Ishikawa (cell line): ENCODE results near the gene THSD4.

ENCODE experiments used
- EGR1 ChIP-seq: IDR thresholded peaks from 2 replicates; pipeline ENCODE4 v1.6.1; 2012
- EP300 ChIP-seq: IDR thresholded peaks from 2 replicates; pipeline ENCODE4 v1.6.1; 2012; ENCODE audit warnings: borderline replicate concordance
- FOXM1 ChIP-seq: IDR thresholded peaks from 2 replicates; pipeline ENCODE4 v1.6.1; 2012; ENCODE audit warnings: low read depth, borderline replicate concordance
- NFIC ChIP-seq: IDR thresholded peaks from 2 replicates; pipeline ENCODE4 v1.6.1; 2012
- TF ChIP-seq, protein P1 (sequence below): IDR thresholded peaks from 2 replicates; pipeline ENCODE4 v1.6.1; 2012
- TF ChIP-seq, protein P2 (sequence below): IDR thresholded peaks from 2 replicates; pipeline ENCODE4 v1.6.1; 2012; ENCODE audit warnings: low read depth, mild to moderate bottlenecking

DNA sequence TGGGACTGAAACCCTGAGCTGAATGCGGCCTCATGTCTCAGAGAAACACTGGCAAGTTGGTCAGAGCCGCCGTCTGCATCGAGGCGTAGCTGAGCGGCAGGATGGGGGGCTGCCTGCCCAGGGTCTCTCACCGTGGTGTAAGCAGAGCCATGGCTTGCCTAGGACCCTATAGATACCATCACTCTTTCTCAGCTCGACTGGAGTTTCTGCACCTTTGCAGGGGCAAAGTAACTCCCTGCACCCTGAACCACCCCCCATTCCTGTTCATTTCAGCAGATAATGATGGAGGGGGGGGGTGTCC is 666.6 kb downstream of the THSD4 start:
- TF ChIP-seq EP300 (no peak), NFIC (no peak), FOXM1 (no peak), EGR1 (no peak)
- TF ChIP-seq, protein P1, sequence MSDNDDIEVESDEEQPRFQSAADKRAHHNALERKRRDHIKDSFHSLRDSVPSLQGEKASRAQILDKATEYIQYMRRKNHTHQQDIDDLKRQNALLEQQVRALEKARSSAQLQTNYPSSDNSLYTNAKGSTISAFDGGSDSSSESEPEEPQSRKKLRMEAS: no peak
- TF ChIP-seq, protein P2, sequence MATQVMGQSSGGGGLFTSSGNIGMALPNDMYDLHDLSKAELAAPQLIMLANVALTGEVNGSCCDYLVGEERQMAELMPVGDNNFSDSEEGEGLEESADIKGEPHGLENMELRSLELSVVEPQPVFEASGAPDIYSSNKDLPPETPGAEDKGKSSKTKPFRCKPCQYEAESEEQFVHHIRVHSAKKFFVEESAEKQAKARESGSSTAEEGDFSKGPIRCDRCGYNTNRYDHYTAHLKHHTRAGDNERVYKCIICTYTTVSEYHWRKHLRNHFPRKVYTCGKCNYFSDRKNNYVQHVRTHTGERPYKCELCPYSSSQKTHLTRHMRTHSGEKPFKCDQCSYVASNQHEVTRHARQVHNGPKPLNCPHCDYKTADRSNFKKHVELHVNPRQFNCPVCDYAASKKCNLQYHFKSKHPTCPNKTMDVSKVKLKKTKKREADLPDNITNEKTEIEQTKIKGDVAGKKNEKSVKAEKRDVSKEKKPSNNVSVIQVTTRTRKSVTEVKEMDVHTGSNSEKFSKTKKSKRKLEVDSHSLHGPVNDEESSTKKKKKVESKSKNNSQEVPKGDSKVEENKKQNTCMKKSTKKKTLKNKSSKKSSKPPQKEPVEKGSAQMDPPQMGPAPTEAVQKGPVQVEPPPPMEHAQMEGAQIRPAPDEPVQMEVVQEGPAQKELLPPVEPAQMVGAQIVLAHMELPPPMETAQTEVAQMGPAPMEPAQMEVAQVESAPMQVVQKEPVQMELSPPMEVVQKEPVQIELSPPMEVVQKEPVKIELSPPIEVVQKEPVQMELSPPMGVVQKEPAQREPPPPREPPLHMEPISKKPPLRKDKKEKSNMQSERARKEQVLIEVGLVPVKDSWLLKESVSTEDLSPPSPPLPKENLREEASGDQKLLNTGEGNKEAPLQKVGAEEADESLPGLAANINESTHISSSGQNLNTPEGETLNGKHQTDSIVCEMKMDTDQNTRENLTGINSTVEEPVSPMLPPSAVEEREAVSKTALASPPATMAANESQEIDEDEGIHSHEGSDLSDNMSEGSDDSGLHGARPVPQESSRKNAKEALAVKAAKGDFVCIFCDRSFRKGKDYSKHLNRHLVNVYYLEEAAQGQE: no peak
